ENCODE measurements around the gene C3orf70. TPM values are rescaled to one million over a fixed set of nuclear protein-coding genes. Genes with fewer than 3 reads are reported as not detected.
A peak's percentile ranks its signal among the peaks of the same experiment; 100 is the strongest.

C3orf70 gene
- total and polyA plus RNA-seq, 2 of the 8 experiments (the other 6 are each of a cell fraction or from before 2014, with no cell fraction given), result 1.7 to 2.0 TPM

DNA sequence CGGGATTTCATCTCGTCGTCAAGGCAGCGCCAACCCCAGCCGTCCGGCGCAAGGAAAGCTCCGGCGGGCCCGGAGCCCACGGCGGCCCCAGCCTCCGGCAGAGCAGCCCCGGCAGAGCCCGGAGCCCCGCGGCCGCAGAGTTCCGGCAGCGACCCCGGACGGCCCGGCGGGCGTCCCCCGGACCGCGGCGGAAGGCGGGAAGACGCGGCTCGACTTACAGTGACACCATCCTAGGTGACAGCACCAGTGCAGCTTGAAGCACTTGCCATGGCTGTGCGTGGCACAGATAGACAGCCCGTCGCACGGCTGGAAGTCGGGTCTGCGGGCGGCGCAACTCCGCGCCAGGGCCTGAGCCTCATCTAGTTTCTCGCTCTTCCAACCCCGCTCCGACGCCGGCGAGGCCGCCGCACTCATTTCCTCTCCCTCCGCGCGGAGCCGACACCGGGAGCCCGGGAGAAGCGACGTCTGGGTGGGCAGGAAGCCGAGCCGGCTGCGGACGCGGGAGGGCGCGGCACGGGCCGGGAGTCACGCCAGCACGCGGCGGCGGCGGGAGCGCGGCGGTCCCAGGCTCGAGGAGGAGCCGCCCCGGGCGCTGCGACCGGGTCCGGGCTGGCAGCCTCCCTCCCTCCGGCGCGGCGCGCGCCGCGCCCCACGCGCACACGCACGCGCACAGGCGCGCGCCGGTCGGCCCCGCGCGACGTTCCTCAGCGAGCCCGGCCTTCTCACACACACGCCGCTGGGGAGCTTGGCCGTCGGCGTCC, at the start of gene C3orf70 (continued):
- TF ChIP-seq, protein P1, sequence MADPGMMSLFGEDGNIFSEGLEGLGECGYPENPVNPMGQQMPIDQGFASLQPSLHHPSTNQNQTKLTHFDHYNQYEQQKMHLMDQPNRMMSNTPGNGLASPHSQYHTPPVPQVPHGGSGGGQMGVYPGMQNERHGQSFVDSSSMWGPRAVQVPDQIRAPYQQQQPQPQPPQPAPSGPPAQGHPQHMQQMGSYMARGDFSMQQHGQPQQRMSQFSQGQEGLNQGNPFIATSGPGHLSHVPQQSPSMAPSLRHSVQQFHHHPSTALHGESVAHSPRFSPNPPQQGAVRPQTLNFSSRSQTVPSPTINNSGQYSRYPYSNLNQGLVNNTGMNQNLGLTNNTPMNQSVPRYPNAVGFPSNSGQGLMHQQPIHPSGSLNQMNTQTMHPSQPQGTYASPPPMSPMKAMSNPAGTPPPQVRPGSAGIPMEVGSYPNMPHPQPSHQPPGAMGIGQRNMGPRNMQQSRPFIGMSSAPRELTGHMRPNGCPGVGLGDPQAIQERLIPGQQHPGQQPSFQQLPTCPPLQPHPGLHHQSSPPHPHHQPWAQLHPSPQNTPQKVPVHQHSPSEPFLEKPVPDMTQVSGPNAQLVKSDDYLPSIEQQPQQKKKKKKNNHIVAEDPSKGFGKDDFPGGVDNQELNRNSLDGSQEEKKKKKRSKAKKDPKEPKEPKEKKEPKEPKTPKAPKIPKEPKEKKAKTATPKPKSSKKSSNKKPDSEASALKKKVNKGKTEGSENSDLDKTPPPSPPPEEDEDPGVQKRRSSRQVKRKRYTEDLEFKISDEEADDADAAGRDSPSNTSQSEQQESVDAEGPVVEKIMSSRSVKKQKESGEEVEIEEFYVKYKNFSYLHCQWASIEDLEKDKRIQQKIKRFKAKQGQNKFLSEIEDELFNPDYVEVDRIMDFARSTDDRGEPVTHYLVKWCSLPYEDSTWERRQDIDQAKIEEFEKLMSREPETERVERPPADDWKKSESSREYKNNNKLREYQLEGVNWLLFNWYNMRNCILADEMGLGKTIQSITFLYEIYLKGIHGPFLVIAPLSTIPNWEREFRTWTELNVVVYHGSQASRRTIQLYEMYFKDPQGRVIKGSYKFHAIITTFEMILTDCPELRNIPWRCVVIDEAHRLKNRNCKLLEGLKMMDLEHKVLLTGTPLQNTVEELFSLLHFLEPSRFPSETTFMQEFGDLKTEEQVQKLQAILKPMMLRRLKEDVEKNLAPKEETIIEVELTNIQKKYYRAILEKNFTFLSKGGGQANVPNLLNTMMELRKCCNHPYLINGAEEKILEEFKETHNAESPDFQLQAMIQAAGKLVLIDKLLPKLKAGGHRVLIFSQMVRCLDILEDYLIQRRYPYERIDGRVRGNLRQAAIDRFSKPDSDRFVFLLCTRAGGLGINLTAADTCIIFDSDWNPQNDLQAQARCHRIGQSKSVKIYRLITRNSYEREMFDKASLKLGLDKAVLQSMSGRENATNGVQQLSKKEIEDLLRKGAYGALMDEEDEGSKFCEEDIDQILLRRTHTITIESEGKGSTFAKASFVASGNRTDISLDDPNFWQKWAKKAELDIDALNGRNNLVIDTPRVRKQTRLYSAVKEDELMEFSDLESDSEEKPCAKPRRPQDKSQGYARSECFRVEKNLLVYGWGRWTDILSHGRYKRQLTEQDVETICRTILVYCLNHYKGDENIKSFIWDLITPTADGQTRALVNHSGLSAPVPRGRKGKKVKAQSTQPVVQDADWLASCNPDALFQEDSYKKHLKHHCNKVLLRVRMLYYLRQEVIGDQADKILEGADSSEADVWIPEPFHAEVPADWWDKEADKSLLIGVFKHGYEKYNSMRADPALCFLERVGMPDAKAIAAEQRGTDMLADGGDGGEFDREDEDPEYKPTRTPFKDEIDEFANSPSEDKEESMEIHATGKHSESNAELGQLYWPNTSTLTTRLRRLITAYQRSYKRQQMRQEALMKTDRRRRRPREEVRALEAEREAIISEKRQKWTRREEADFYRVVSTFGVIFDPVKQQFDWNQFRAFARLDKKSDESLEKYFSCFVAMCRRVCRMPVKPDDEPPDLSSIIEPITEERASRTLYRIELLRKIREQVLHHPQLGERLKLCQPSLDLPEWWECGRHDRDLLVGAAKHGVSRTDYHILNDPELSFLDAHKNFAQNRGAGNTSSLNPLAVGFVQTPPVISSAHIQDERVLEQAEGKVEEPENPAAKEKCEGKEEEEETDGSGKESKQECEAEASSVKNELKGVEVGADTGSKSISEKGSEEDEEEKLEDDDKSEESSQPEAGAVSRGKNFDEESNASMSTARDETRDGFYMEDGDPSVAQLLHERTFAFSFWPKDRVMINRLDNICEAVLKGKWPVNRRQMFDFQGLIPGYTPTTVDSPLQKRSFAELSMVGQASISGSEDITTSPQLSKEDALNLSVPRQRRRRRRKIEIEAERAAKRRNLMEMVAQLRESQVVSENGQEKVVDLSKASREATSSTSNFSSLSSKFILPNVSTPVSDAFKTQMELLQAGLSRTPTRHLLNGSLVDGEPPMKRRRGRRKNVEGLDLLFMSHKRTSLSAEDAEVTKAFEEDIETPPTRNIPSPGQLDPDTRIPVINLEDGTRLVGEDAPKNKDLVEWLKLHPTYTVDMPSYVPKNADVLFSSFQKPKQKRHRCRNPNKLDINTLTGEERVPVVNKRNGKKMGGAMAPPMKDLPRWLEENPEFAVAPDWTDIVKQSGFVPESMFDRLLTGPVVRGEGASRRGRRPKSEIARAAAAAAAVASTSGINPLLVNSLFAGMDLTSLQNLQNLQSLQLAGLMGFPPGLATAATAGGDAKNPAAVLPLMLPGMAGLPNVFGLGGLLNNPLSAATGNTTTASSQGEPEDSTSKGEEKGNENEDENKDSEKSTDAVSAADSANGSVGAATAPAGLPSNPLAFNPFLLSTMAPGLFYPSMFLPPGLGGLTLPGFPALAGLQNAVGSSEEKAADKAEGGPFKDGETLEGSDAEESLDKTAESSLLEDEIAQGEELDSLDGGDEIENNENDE (IDR thresholded peaks at IDR 0.05; ENCODE audit: insufficient replicate concordance, low read length), result no peak
- TF ChIP-seq KDM5A (IDR thresholded peaks at IDR 0.05; ENCODE audit: low read length), result no peak
- TF ChIP-seq SIN3A (conservative IDR thresholded peaks at IDR 0.05 in 1 of 2, IDR thresholded peaks at IDR 0.05 in 1 of 2; ENCODE audit: low read depth in 1 of 2, low read length in 2 of 2), result peak; percentile 36 to 72; a peak in 2 of 4 replicates
- TF ChIP-seq YY1 (IDR thresholded peaks at IDR 0.05; ENCODE audit: low read depth, low read length), result no peak
- TF ChIP-seq, protein P2, sequence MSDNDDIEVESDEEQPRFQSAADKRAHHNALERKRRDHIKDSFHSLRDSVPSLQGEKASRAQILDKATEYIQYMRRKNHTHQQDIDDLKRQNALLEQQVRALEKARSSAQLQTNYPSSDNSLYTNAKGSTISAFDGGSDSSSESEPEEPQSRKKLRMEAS (IDR thresholded peaks at IDR 0.05), result peak; percentile 79
- TF ChIP-seq GTF2F1 (IDR thresholded peaks at IDR 0.05; ENCODE audit: borderline replicate concordance, low read depth, low read length), result no peak
- TF ChIP-seq JUN (IDR thresholded peaks at IDR 0.05; ENCODE audit: low read depth, low read length), result no peak
- TF ChIP-seq CBX5 (IDR thresholded peaks at IDR 0.05; ENCODE audit: low read depth, low read length), result no peak
- TF ChIP-seq EP300 (IDR thresholded peaks at IDR 0.05; ENCODE audit: borderline replicate concordance in 1 of 2, low read depth in 2 of 2, low read length in 2 of 2), result no peak
